Measurements from ENCODE around the gene CAMK2D.
A peak's percentile ranks its signal among the peaks of the same experiment; 100 is the strongest.

Gene CAMK2D

DNA sequence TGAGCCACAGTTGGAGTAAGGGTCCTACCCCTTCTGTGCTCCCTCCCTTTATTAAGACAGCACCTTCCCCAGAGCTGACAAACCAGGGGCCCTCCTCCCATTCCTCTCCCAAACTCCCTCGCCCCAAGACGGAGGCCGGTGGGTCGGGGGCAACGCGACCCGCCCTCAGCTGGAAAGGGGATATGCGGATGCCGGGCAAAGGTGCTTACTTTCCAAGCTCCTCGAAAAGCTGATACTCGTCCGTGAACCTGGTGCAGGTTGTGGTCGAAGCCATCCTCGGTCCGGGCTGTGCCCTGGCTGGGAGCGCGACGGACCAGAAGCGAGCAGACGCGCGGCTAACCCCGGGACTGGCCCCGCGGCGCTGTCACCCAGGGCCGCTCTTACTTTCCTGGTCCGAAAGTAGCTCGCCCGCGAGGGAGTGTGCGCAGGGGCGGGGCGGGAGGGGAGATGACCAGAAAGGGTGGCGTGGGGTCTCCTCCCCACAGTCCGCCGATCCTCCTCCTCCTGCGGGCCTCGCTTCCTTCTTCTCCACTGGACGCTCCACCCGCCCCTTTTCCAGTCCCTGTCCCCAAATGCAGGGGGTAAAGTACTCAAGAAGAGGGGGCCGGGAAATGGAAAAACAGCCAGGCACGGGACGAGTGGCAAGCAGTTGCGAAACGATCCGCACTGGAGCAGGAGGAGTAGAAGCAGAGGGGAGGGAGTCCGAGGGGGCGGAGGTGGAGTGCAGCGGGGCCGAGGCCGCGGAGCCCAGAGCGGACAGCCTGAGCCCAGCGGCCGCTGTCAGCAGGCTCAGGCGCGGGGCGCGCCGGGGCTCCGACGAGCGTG, 531 bp downstream of the CAMK2D start:
- TF ChIP-seq, protein P1, sequence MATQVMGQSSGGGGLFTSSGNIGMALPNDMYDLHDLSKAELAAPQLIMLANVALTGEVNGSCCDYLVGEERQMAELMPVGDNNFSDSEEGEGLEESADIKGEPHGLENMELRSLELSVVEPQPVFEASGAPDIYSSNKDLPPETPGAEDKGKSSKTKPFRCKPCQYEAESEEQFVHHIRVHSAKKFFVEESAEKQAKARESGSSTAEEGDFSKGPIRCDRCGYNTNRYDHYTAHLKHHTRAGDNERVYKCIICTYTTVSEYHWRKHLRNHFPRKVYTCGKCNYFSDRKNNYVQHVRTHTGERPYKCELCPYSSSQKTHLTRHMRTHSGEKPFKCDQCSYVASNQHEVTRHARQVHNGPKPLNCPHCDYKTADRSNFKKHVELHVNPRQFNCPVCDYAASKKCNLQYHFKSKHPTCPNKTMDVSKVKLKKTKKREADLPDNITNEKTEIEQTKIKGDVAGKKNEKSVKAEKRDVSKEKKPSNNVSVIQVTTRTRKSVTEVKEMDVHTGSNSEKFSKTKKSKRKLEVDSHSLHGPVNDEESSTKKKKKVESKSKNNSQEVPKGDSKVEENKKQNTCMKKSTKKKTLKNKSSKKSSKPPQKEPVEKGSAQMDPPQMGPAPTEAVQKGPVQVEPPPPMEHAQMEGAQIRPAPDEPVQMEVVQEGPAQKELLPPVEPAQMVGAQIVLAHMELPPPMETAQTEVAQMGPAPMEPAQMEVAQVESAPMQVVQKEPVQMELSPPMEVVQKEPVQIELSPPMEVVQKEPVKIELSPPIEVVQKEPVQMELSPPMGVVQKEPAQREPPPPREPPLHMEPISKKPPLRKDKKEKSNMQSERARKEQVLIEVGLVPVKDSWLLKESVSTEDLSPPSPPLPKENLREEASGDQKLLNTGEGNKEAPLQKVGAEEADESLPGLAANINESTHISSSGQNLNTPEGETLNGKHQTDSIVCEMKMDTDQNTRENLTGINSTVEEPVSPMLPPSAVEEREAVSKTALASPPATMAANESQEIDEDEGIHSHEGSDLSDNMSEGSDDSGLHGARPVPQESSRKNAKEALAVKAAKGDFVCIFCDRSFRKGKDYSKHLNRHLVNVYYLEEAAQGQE (IDR thresholded peaks at IDR 0.05; ENCODE audit: insufficient read depth in 1 of 2, low read depth in 2 of 2, low read length in 2 of 2), result no peak
- TF ChIP-seq TAF1 (IDR thresholded peaks at IDR 0.05; ENCODE audit: borderline replicate concordance, insufficient read depth, low read length) (peak; percentile 20; the same call in 1 of the 2 replicates), SIN3A (IDR thresholded peaks at IDR 0.05; ENCODE audit: borderline replicate concordance, insufficient read depth, low read length) (peak; percentile 66; the same call in 1 of the 2 replicates)

- 0 out of 2 replicates have a peak, but pooled peaks have one; percentile 13 for TF ChIP-seq SIN3A (IDR thresholded peaks at IDR 0.05; ENCODE audit: borderline replicate concordance, insufficient read depth, low read length)
- TF ChIP-seq, protein P1 (IDR thresholded peaks at IDR 0.05; ENCODE audit: insufficient read depth in 1 of 2, low read depth in 2 of 2, low read length in 2 of 2), result no peak
Measured at GRCh38 chr4:113760094-113760794, 1.3 kb downstream of the CAMK2D start.

GRCh38 chr4:113759696-113760093, 1.8 kb downstream of the CAMK2D start:
- no peak for TF ChIP-seq FOXP2 (optimal IDR thresholded peaks at IDR 0.05; ENCODE audit: borderline replicate concordance, extremely low read depth, extremely low read length, insufficient read depth)
- no peak for TF ChIP-seq POLR2AphosphoS5 (IDR thresholded peaks at IDR 0.05; ENCODE audit: low read depth, low read length)
- TF ChIP-seq, protein P1 (IDR thresholded peaks at IDR 0.05; ENCODE audit: insufficient read depth in 1 of 2, low read depth in 2 of 2, low read length in 2 of 2), result no peak
- TF ChIP-seq TAF1 (IDR thresholded peaks at IDR 0.05; ENCODE audit: borderline replicate concordance, insufficient read depth, low read length), result no peak
- no peak for TF ChIP-seq SIN3A (IDR thresholded peaks at IDR 0.05; ENCODE audit: borderline replicate concordance, insufficient read depth, low read length)

DNA sequence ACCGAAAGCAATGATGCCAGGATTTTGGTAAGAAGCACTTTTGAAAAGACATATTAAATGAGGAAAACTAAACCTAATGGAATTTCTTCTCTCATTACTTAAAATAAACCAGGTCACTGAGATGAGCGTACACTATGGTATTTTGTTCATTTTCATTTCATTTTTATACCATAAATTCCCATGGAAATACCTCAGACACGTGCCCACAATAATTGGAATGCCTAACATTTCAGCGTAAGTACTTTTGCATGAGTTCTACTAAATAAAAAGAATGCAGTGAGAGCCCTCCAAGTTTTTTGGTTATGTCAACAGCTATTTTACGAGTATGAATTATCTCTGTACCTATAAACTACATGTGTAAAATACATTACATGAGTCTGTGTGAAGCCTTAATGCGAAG, 3.2 kb downstream of the CAMK2D start:
- TF ChIP-seq FOXP2 (optimal IDR thresholded peaks at IDR 0.05; ENCODE audit: borderline replicate concordance, extremely low read depth, extremely low read length, insufficient read depth), result no peak
- TF ChIP-seq, protein P1 (IDR thresholded peaks at IDR 0.05; ENCODE audit: insufficient read depth in 1 of 2, low read depth in 2 of 2, low read length in 2 of 2), result no peak
- no peak for TF ChIP-seq TAF1 (IDR thresholded peaks at IDR 0.05; ENCODE audit: borderline replicate concordance, insufficient read depth, low read length)
- no peak for TF ChIP-seq SIN3A (IDR thresholded peaks at IDR 0.05; ENCODE audit: borderline replicate concordance, insufficient read depth, low read length)
- TF ChIP-seq POLR2AphosphoS5 (IDR thresholded peaks at IDR 0.05; ENCODE audit: low read depth, low read length), result no peak

Data from PFSK-1 (cell line).